Measurements from ENCODE around the gene ERCC3. TPM values are rescaled to one million over a fixed set of nuclear protein-coding genes. Genes with fewer than 3 reads are reported as not detected.
"Not testable (repeated sequence)": the region's sequence is repeated elsewhere in the genome, so short reads cannot be mapped to it uniquely, and the experiment has no call there.

ERCC3 gene
- total RNA-seq, 1 experiment from 2014 or later, result 34.9 TPM

DNA sequence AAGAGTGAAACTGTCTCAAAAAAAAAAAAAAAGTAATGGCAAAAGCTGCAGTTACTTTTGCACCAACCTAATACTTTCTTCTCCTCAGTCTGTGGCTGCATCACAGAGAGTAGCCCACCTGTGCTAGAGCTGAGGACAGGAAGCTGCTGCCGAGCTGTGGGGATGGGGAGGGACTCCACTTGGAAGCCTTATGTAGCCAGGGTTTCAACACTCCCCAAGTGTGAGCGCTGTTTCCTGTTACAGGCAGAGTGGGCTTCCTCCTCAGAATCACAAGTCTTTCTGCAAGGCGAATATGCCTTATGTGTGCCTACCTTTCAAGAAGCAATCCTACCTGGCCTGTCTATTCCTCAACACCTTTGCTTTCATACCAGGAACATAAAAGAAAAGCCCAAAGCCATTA, 37.6 kb downstream of the ERCC3 start:
- CTCF ChIA-PET, result interaction anchor here (0.8 kb wide), 1 partner anchor 120 kb away, joined by 4 read pairs; no protein-coding TSS in a partner anchor
- peaks cover 13% of the 10 kb centered on the region for H3K4me1 Mint-ChIP-seq (ENCODE audit: insufficient read depth, unreplicated experiment)
- DNase-seq (ENCODE audit: unreplicated experiment), result no peak
- POLR2A ChIA-PET, result interaction anchor here (0.5 kb wide), 1 partner anchor 39 kb away, joined by 4 read pairs; no protein-coding TSS in a partner anchor
- H3K27me3 Mint-ChIP-seq (ENCODE audit: insufficient read depth, unreplicated experiment), result no peaks in the 10 kb centered on the region
- no peak overlapping the region for H3K27ac Mint-ChIP-seq (ENCODE audit: low read depth, unreplicated experiment)
- TF ChIP-seq, protein P1, sequence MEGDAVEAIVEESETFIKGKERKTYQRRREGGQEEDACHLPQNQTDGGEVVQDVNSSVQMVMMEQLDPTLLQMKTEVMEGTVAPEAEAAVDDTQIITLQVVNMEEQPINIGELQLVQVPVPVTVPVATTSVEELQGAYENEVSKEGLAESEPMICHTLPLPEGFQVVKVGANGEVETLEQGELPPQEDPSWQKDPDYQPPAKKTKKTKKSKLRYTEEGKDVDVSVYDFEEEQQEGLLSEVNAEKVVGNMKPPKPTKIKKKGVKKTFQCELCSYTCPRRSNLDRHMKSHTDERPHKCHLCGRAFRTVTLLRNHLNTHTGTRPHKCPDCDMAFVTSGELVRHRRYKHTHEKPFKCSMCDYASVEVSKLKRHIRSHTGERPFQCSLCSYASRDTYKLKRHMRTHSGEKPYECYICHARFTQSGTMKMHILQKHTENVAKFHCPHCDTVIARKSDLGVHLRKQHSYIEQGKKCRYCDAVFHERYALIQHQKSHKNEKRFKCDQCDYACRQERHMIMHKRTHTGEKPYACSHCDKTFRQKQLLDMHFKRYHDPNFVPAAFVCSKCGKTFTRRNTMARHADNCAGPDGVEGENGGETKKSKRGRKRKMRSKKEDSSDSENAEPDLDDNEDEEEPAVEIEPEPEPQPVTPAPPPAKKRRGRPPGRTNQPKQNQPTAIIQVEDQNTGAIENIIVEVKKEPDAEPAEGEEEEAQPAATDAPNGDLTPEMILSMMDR (IDR thresholded peaks at IDR 0.05; ENCODE audit: unreplicated experiment), result no peak
- no peaks in the 10 kb centered on the region for H3K9me3 Mint-ChIP-seq (ENCODE audit: unreplicated experiment)
- H3K36me3 Mint-ChIP-seq (ENCODE audit: insufficient read depth, unreplicated experiment), result peaks cover 39% of the 10 kb centered on the region
- no peak overlapping the region for H3K4me3 Mint-ChIP-seq (ENCODE audit: unreplicated experiment)
- intact Hi-C loops (cut with micrococcal nuclease), result no loop called here
- BruUV-seq (replicated peaks), result no TSS peak

DNA sequence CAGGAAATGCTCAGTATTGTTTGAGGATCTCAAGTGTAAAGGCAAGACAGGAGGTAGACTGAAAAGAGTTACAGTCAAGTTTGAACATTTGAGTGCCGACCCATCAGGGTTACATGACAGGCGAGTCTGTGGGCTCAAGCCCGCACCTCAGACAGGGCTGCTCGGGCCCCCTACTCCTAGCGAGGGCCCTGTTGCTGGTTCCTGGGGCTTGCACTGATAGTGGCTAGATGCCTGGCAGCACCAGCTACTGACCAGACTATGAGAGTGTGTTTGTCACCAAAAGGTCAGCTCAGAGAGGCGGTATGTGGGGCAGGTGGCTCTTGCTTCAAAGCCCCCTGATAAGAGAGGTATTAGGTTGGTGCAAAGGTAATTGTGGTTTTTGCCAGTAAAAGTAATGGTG, 38.2 kb downstream of the ERCC3 start:
- no TSS peak for BruUV-seq (replicated peaks)
- H3K9me3 Mint-ChIP-seq (ENCODE audit: unreplicated experiment), result no peaks in the 10 kb centered on the region
- ChIA-PET POLR2A (interaction anchor here (0.5 kb wide), 1 partner anchor 38 kb away, joined by 4 read pairs; no protein-coding TSS in a partner anchor), CTCF (interaction anchor here (0.8 kb wide), 1 partner anchor 120 kb away, joined by 4 read pairs; no protein-coding TSS in a partner anchor)
- no peak overlapping the region for H3K27ac Mint-ChIP-seq (ENCODE audit: low read depth, unreplicated experiment)
- intact Hi-C loops (cut with micrococcal nuclease), result no loop called here
- peaks cover 34% of the 10 kb centered on the region for H3K36me3 Mint-ChIP-seq (ENCODE audit: insufficient read depth, unreplicated experiment)
- H3K4me1 Mint-ChIP-seq (ENCODE audit: insufficient read depth, unreplicated experiment), result peaks cover 13% of the 10 kb centered on the region
- no peaks in the 10 kb centered on the region for H3K27me3 Mint-ChIP-seq (ENCODE audit: insufficient read depth, unreplicated experiment)
- no peak overlapping the region for H3K4me3 Mint-ChIP-seq (ENCODE audit: unreplicated experiment)
- no peak for DNase-seq (ENCODE audit: unreplicated experiment)
- TF ChIP-seq, protein P1 (IDR thresholded peaks at IDR 0.05; ENCODE audit: unreplicated experiment), result no peak

DNA sequence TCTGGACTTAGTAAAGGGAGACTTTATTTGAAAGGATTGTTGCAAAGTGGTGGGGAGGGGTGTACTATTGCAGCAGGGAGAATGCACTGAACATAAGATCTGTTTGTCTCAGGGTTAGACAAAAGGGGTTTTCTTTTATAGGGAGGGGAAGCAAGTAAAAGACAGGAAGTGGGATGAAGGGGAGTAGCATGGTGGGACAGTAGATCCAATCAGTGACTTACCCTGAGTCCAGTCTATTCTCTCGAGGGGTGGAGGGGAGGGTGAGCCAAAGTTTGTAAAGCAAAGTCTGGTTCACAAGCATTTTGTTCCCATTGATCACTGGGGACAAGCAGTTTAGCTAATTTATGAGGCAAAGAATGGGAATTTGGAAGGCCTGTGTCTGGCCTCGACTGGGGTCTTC, 38.8 kb downstream of the ERCC3 start:
- Mint-ChIP-seq H3K27me3 (ENCODE audit: insufficient read depth, unreplicated experiment) (no peaks in the 10 kb centered on the region), H3K36me3 (ENCODE audit: insufficient read depth, unreplicated experiment) (peaks cover 29% of the 10 kb centered on the region), H3K27ac (ENCODE audit: low read depth, unreplicated experiment) (no peak overlapping the region), H3K9me3 (ENCODE audit: unreplicated experiment) (no peaks in the 10 kb centered on the region), H3K4me3 (ENCODE audit: unreplicated experiment) (no peak overlapping the region), H3K4me1 (ENCODE audit: insufficient read depth, unreplicated experiment) (peaks cover 13% of the 10 kb centered on the region)
- intact Hi-C loops (cut with micrococcal nuclease), result no loop called here
- DNase-seq (ENCODE audit: unreplicated experiment), result no peak
- CTCF ChIA-PET, result no interaction called here
- POLR2A ChIA-PET, result no interaction called here
- BruUV-seq (replicated peaks), result no TSS peak
- TF ChIP-seq, protein P1 (IDR thresholded peaks at IDR 0.05; ENCODE audit: unreplicated experiment), result no peak

DNA sequence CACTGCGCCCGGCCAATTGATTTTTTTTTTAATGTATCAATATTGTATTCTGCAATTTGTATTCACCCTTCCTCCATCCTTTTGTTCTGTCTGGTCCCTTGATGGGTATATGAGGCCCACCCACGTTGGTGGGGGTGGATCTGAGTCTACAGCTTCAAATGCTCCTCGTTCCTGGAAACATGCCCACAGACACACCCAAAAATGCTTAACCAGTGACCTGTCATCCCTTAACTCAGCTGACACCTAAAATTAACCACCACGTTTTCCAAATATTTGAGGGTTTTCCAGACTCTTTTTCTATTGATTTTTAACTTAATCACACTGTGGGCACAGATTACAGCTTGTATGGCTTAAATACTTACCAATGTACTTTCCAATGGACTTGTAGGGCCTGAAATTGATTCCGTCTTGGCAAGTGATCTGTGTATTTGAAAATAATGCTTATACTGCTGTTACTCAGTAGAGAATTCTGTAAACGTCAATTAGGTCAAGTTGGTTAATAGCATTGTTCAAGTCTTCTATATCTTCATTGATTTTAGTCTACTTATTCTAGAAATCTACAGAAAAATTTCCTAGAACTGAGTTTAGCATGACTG, 39.5 kb downstream of the ERCC3 start:
- Mint-ChIP-seq H3K9me3 (ENCODE audit: unreplicated experiment) (no peaks in the 10 kb centered on the region), H3K4me3 (ENCODE audit: unreplicated experiment) (no peak overlapping the region), H3K4me1 (ENCODE audit: insufficient read depth, unreplicated experiment) (peaks cover 13% of the 10 kb centered on the region), H3K27me3 (ENCODE audit: insufficient read depth, unreplicated experiment) (no peaks in the 10 kb centered on the region), H3K36me3 (ENCODE audit: insufficient read depth, unreplicated experiment) (peaks cover 22% of the 10 kb centered on the region), H3K27ac (ENCODE audit: low read depth, unreplicated experiment) (no peak overlapping the region)
- POLR2A ChIA-PET, result no interaction called here
- no TSS peak for BruUV-seq (replicated peaks)
- peak; percentile 36 for DNase-seq (ENCODE audit: unreplicated experiment)
- TF ChIP-seq, protein P1 (IDR thresholded peaks at IDR 0.05; ENCODE audit: unreplicated experiment), result no peak
- intact Hi-C loops (cut with micrococcal nuclease), result no loop called here
- CTCF ChIA-PET, result no interaction called here

DNA sequence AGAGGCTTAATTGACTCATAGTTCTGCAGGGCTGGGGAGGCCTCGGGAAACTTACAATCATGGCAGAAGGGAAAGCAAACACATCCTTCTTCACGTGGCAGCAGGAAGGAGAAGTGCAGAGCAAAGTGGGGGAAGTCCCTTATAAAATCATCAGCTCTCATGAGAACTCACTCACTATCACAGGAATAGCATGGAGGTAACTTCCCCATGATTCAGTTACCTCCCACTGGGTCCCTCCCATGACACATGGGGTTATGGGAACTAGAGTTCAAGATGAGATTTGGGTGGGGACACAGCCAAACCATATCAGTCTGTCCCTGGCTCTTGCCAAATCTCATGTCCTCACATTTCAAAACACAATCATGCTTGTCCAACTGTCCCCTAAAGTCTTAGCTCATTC, 52.8 kb downstream of the ERCC3 start:
- CTCF ChIA-PET, result interaction anchor here (0.6 kb wide), 1 partner anchor 430 kb away, joined by 5 read pairs; no protein-coding TSS in a partner anchor
- H3K27me3 Mint-ChIP-seq (ENCODE audit: insufficient read depth, unreplicated experiment); BruUV-seq (replicated peaks); DNase-seq (ENCODE audit: unreplicated experiment); H3K4me1 Mint-ChIP-seq (ENCODE audit: insufficient read depth, unreplicated experiment); H3K36me3 Mint-ChIP-seq (ENCODE audit: insufficient read depth, unreplicated experiment); H3K27ac Mint-ChIP-seq (ENCODE audit: low read depth, unreplicated experiment); intact Hi-C loops (cut with micrococcal nuclease); H3K4me3 Mint-ChIP-seq (ENCODE audit: unreplicated experiment): not testable (repeated sequence)
- POLR2A ChIA-PET, result interaction anchor here (0.6 kb wide), 1 partner anchor 433 kb away, joined by 3 read pairs; no protein-coding TSS in a partner anchor
- peaks cover 23% of the 10 kb centered on the region for H3K9me3 Mint-ChIP-seq (ENCODE audit: unreplicated experiment)

All from MCF 10A (cell line).